Cardiac muscle cell (in vitro differentiated cells and primary cell): ENCODE measurements around the gene BID. TPM values are rescaled to one million over a fixed set of nuclear protein-coding genes. Genes with fewer than 3 reads are reported as not detected.

Experiments
- DNase-seq, 2 donors: peaks; one replicate each; pipeline versions ENCODE4 v3.0.0 to v3.0.0-alpha.2; 2010 to 2017; ENCODE audit warnings: low read depth in 1 of 2, low spot score in 1 of 2
- H3K27ac ChIP-seq: fragments of 200-600 bp; sonication (generic); 2 replicates; pipeline ENCODE4 v1.5.1; 2016
- H3K27me3 ChIP-seq: fragments of 200-600 bp; sonication (generic); 2 replicates; pipeline ENCODE4 v1.6.0; 2016; ENCODE audit warnings: control low read depth
- H3K36me3 ChIP-seq: fragments of 200-600 bp; sonication (generic); 2 replicates; pipeline ENCODE4 v1.5.1; 2016; ENCODE audit warnings: control low read depth
- H3K4me1 ChIP-seq: fragments of 200-600 bp; sonication (generic); 2 replicates; pipeline ENCODE4 v1.8.1; 2017; ENCODE audit warnings: low read depth, mild to moderate bottlenecking, mixed run types
- H3K4me3 ChIP-seq: fragments of 200-600 bp; sonication (generic); 2 replicates; pipeline ENCODE4 v1.5.1; 2016; ENCODE audit warnings: mild to moderate bottlenecking
- H3K9me3 ChIP-seq: fragments of 200-600 bp; sonication (generic); 2 replicates; pipeline ENCODE4 v1.5.1; 2017; ENCODE audit warnings: low read depth, mild to moderate bottlenecking, control low read depth
- CTCF ChIP-seq: IDR thresholded peaks from 2 replicates; pipeline ENCODE4 v1.5.1; 2012; ENCODE audit warnings: low read depth, mild to moderate bottlenecking, low read length
- polyA plus RNA-seq: library from polyadenylated mRNA; unstranded; fragments of >200 nt; fragmentation: Nextera tagmentation; extraction: Ambion mirVana; gene quantifications from 2 replicates; pipeline ENCODE4 v1.2.1, GENCODE V29; 2016
- total RNA-seq: library from RNA; depleted of rRNA; stranded (reverse); fragments of >200 nt; gene quantifications from 2 replicates; pipeline ENCODE4 v1.2.3, GENCODE V29; 2016

The BID gene
- total and polyA plus RNA-seq, 2 experiments from 2014 or later: 30.8 to 57.7 TPM

GRCh38 chr22:17746916-17747315 is 27.4 kb downstream of the BID start:
- Histone ChIP-seq H3K27ac (no peak overlapping the region), H3K4me3 (no peak overlapping the region), H3K27me3 (no peaks in the 10 kb centered on the region), H3K4me1 (no peaks in the 10 kb centered on the region), H3K36me3 (no peaks in the 10 kb centered on the region), H3K9me3 (no peaks in the 10 kb centered on the region)
- no peak for DNase-seq
- TF ChIP-seq CTCF: no peak

- DNase-seq: no peak
- H3K27ac ChIP-seq: no peak overlapping the region
- no peaks in the 10 kb centered on the region for H3K4me1 ChIP-seq
- no peaks in the 10 kb centered on the region for H3K27me3 ChIP-seq
- no peak overlapping the region for H3K4me3 ChIP-seq
- no peak for TF ChIP-seq CTCF
- H3K9me3 ChIP-seq: no peaks in the 10 kb centered on the region
- H3K36me3 ChIP-seq: no peaks in the 10 kb centered on the region
Observed at GRCh38 chr22:17744430-17744829, 29.8 kb downstream of the BID start.

- H3K9me3 ChIP-seq: no peaks in the 10 kb centered on the region
- H3K27ac ChIP-seq: no peak overlapping the region
- H3K36me3 ChIP-seq: no peaks in the 10 kb centered on the region
- TF ChIP-seq CTCF: no peak
- DNase-seq: no peak
- H3K4me3 ChIP-seq: no peak overlapping the region
- no peaks in the 10 kb centered on the region for H3K4me1 ChIP-seq
- H3K27me3 ChIP-seq: no peaks in the 10 kb centered on the region
Observed at GRCh38 chr22:17743661-17744411, 30.4 kb downstream of the BID start.

GRCh38 chr22:17742527-17742902 is 31.8 kb downstream of the BID start:
- peak; percentile 80 to 83 for DNase-seq
- H3K4me1 ChIP-seq: no peaks in the 10 kb centered on the region
- H3K27me3 ChIP-seq: no peaks in the 10 kb centered on the region
- no peak overlapping the region for H3K4me3 ChIP-seq
- peak; percentile 80 for TF ChIP-seq CTCF
- H3K36me3 ChIP-seq: no peaks in the 10 kb centered on the region
- H3K9me3 ChIP-seq: no peaks in the 10 kb centered on the region
- H3K27ac ChIP-seq: no peak overlapping the region

- no peak for DNase-seq
- Histone ChIP-seq H3K4me1 (no peaks in the 10 kb centered on the region), H3K4me3 (no peak overlapping the region), H3K27me3 (no peaks in the 10 kb centered on the region), H3K9me3 (no peaks in the 10 kb centered on the region), H3K36me3 (no peaks in the 10 kb centered on the region), H3K27ac (no peak overlapping the region)
- TF ChIP-seq CTCF: no peak
Observed at GRCh38 chr22:17741866-17742526, 32.3 kb downstream of the BID start.
